GM23338 (cell line): Measurements from ENCODE around the gene EGLN3.

ENCODE experiments used
- CREB1 ChIP-seq: fragments of 250-450 bp; sonication (Bioruptor Pico); IDR thresholded peaks from 2 replicates; pipeline ENCODE4 v1.5.0; 2020; ENCODE audit warnings: low read depth, mild to moderate bottlenecking, moderate library complexity
- EZH2 ChIP-seq: fragments of 200-600 bp; sonication (generic); IDR thresholded peaks from one replicate; pipeline ENCODE4 v1.8.0; 2017; ENCODE audit warnings: antibody characterized with exemption, mild to moderate bottlenecking, low read depth; ENCODE audit not compliant: unreplicated experiment
- EZH2phosphoT487 ChIP-seq: fragments of 200-600 bp; sonication (generic); IDR thresholded peaks from one replicate; pipeline ENCODE4 v1.8.1; 2018; ENCODE audit warnings: antibody characterized with exemption; ENCODE audit not compliant: unreplicated experiment
- POLR2AphosphoS5 ChIP-seq: IDR thresholded peaks from 2 replicates; pipeline ENCODE4 v1.6.1; 2016; ENCODE audit warnings: antibody characterized with exemption, low read depth
- ZNF114 ChIP-seq: fragments of 250-450 bp; sonication (Bioruptor Pico); IDR thresholded peaks from 2 replicates; pipeline ENCODE4 v1.5.0; 2020; ENCODE audit warnings: mild to moderate bottlenecking, moderate library complexity
- TF ChIP-seq, protein P1 (sequence below), 2 experiments: fragments of 200-600 bp in 1 of 2; sonication (generic) in 1 of 2; conservative IDR thresholded peaks; 2 replicates each; pipeline versions ENCODE4 v1.5.1 to v1.6.1; 2016 to 2017; ENCODE audit warnings: antibody characterized with exemption in 2 of 2, low read depth in 2 of 2, mild to moderate bottlenecking in 2 of 2, moderate library complexity in 1 of 2

GRCh38 chr14:33927944-33928343, 22.9 kb downstream of the EGLN3 start:
- TF ChIP-seq CREB1 (CRISPR knock-in tag), result no peak
- no peak for TF ChIP-seq ZNF114
- TF ChIP-seq, protein P1, sequence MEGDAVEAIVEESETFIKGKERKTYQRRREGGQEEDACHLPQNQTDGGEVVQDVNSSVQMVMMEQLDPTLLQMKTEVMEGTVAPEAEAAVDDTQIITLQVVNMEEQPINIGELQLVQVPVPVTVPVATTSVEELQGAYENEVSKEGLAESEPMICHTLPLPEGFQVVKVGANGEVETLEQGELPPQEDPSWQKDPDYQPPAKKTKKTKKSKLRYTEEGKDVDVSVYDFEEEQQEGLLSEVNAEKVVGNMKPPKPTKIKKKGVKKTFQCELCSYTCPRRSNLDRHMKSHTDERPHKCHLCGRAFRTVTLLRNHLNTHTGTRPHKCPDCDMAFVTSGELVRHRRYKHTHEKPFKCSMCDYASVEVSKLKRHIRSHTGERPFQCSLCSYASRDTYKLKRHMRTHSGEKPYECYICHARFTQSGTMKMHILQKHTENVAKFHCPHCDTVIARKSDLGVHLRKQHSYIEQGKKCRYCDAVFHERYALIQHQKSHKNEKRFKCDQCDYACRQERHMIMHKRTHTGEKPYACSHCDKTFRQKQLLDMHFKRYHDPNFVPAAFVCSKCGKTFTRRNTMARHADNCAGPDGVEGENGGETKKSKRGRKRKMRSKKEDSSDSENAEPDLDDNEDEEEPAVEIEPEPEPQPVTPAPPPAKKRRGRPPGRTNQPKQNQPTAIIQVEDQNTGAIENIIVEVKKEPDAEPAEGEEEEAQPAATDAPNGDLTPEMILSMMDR (conservative IDR thresholded peaks at IDR 0.05; ENCODE audit: low read depth in 2 of 2), result no peak
- TF ChIP-seq EZH2, result no peak
- TF ChIP-seq POLR2AphosphoS5, result no peak
- TF ChIP-seq EZH2phosphoT487, result no peak
